ENCODE measurements around the gene ATOSA.

The ATOSA gene

GRCh38 chr15:52649686-52650085 is 29.5 kb downstream of the ATOSA start:
- no peak for DNase-seq

DNA sequence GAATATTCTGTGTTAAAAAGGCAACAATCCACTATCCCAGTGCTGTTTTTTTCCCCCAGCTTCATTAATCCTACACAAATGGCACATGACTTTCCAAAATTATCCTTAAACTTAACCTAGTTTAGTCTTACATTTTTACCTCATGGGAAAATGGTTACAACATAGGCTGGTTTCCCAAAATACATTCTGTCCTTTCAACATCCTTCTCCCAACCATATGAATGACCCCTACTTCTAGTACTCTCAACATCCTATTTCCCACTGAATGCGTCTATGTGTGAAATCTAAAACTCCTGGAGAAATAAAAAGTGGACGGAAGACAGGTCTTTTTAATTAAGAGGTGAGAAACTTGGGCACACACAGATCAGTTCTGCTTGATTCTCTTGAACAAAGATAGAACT is 33.3 kb downstream of the ATOSA start:
- DNase-seq, result no peak

GRCh38 chr15:52642386-52643361 is 36.5 kb downstream of the ATOSA start:
- no peak for DNase-seq

- DNase-seq, result no peak
Observed at GRCh38 chr15:52636459-52636858, 42.7 kb downstream of the ATOSA start.

DNA sequence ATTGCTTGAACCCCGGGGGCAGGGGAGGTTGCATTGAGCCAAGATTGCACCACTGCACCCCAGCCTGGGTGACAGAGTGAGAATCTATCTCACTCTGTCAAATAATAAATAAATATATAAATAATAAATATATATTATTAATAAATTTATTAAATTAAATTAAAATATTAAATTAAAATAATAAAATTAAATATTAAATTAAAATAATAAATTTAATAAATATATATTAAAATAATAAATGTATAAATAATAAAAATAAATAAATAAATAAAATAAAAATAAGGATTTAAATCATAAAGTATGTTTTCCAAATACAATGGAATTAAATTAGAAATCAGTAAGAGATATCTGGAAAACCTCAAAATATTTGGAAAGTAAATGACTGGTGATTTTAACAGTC is 43.3 kb downstream of the ATOSA start:
- no peak for DNase-seq

Measured in cerebellar nuclear complex (tissue), 1 donor.